Liver (tissue), 9 donors: ENCODE data around the gene HDAC10. TPM values are rescaled to one million over a fixed set of nuclear protein-coding genes. Genes with fewer than 3 reads are reported as not detected.

Experiments
- DNase-seq: peaks from one replicate; pipeline ENCODE4 v3.0.0-alpha.2; 2017; ENCODE audit warnings: low spot score
- H3K27ac ChIP-seq, 2 donors: one replicate each; pipeline ENCODE4 v1.7.0; 2013; ENCODE audit warnings: inconsistent platforms in 2 of 2, low read length in 2 of 2, control low read depth in 1 of 2, low read depth in 1 of 2, mild to moderate bottlenecking in 1 of 2
- H3K27me3 ChIP-seq, 4 donors: one replicate each; pipeline versions ENCODE4 v1.6.1 to v1.7.0; 2013; ENCODE audit warnings: low read length in 3 of 4, inconsistent platforms in 1 of 4, mild to moderate bottlenecking in 1 of 4, moderate library complexity in 1 of 4; ENCODE audit not compliant: control insufficient read depth in 4 of 4, insufficient read depth in 4 of 4
- H3K36me3 ChIP-seq, 4 donors: one replicate each; pipeline versions ENCODE4 v1.6.1 to v1.7.0; 2013; ENCODE audit warnings: low read length in 3 of 4, mild to moderate bottlenecking in 3 of 4, low read depth in 1 of 4, moderate library complexity in 1 of 4; ENCODE audit not compliant: control insufficient read depth in 4 of 4, insufficient read depth in 3 of 4
- H3K4me1 ChIP-seq, 4 donors: one replicate each; pipeline versions ENCODE4 v1.6.1 to v1.7.0; 2013; ENCODE audit warnings: low read length in 3 of 4, mild to moderate bottlenecking in 3 of 4, moderate library complexity in 1 of 4; ENCODE audit not compliant: control insufficient read depth in 4 of 4, insufficient read depth in 4 of 4
- H3K4me3 ChIP-seq, 3 donors: one replicate each; pipeline versions ENCODE4 v1.6.1 to v1.7.0; 2013; ENCODE audit warnings: low read length in 3 of 3, control low read depth in 1 of 3, low read depth in 1 of 3, mild to moderate bottlenecking in 1 of 3
- H3K9ac ChIP-seq, 2 donors: one replicate each; pipeline ENCODE4 v1.7.0; 2013; ENCODE audit warnings: low read length in 2 of 2, mild to moderate bottlenecking in 2 of 2, moderate library complexity in 2 of 2, control low read depth in 1 of 2, low read depth in 1 of 2
- H3K9me3 ChIP-seq, 4 donors: one replicate each; pipeline versions ENCODE4 v1.6.1 to v1.7.0; 2013; ENCODE audit warnings: low read length in 3 of 4; ENCODE audit not compliant: control insufficient read depth in 4 of 4
- EGR1 ChIP-seq, 2 donors: IDR thresholded peaks; 2 replicates each; pipeline ENCODE4 v1.6.1; 2016 to 2018; ENCODE audit warnings: antibody characterized with exemption in 2 of 2, low read depth in 2 of 2
- FOXA2 ChIP-seq: IDR thresholded peaks from 2 replicates; pipeline ENCODE4 v1.6.1; 2016; ENCODE audit warnings: antibody characterized with exemption
- GABPA ChIP-seq, 2 donors: IDR thresholded peaks in 1 of 2; conservative IDR thresholded peaks in 1 of 2; 2 replicates each; pipeline ENCODE4 v1.6.1; 2016; ENCODE audit warnings: antibody characterized with exemption in 2 of 2, mild to moderate bottlenecking in 1 of 2, moderate library complexity in 1 of 2
- HNF4A ChIP-seq, 2 donors: conservative IDR thresholded peaks; 2 replicates each; pipeline ENCODE4 v1.6.1; 2016; ENCODE audit warnings: antibody characterized with exemption in 2 of 2, mild to moderate bottlenecking in 2 of 2
- JUND ChIP-seq, 2 donors: IDR thresholded peaks; 2 replicates each; pipeline ENCODE4 v1.6.1; 2016; ENCODE audit warnings: antibody characterized with exemption in 2 of 2
- NR2F2 ChIP-seq: IDR thresholded peaks from 2 replicates; pipeline ENCODE4 v1.6.1; 2016; ENCODE audit warnings: antibody characterized with exemption
- RAD21 ChIP-seq, 2 donors: IDR thresholded peaks; 2 replicates each; pipeline ENCODE4 v1.6.1; 2016; ENCODE audit warnings: antibody characterized with exemption in 2 of 2, mild to moderate bottlenecking in 2 of 2
- REST ChIP-seq: IDR thresholded peaks from 2 replicates; pipeline ENCODE4 v1.6.1; 2016; ENCODE audit warnings: antibody characterized with exemption, mild to moderate bottlenecking
- RXRA ChIP-seq, 2 donors: IDR thresholded peaks; 2 replicates each; pipeline ENCODE4 v1.6.1; 2017 to 2018; ENCODE audit warnings: antibody characterized with exemption in 2 of 2, mild to moderate bottlenecking in 1 of 2
- TAF1 ChIP-seq: conservative IDR thresholded peaks from 2 replicates; pipeline ENCODE4 v1.6.1; 2016; ENCODE audit warnings: antibody characterized with exemption, mild to moderate bottlenecking
- YY1 ChIP-seq: IDR thresholded peaks from 2 replicates; pipeline ENCODE4 v1.6.1; 2016; ENCODE audit warnings: antibody characterized with exemption, mild to moderate bottlenecking
- WGBS: extraction: QIAGEN DNeasy Blood & Tissue Kit; methylation state at CpG from one replicate; pipeline ENCODE4 v1.1.7; 2013; 5-methylcytosine and 5-hydroxymethylcytosine counted together
- polyA plus RNA-seq, 2 donors: library from polyadenylated mRNA; stranded (reverse) in 1 of 2; unstranded in 1 of 2; fragments of 200-250 nt in 1 of 2; fragments of >200 nt in 1 of 2; fragmentation: Nextera tagmentation in 1 of 2; extraction: Ambion mirVana in 1 of 2; gene quantifications; one replicate each; pipeline versions ENCODE4 v1.2.1 to v1.2.3, GENCODE V29; 2013 to 2015
- total RNA-seq, 2 donors: library from RNA; depleted of rRNA; stranded (reverse); fragments of >200 nt; gene quantifications; one replicate each; pipeline ENCODE4 v1.2.3, GENCODE V29; 2014
- TF ChIP-seq, protein P1 (sequence below): IDR thresholded peaks from 2 replicates; pipeline ENCODE4 v1.6.1; 2016; ENCODE audit warnings: antibody characterized with exemption
- TF ChIP-seq, protein P2 (sequence below): fragments of 150-350 bp; IDR thresholded peaks from 2 replicates; pipeline ENCODE4 v1.5.1; 2017; ENCODE audit warnings: improper control_type of control experiment, low read depth, low read length; ENCODE audit not compliant: missing input control
- TF ChIP-seq, protein P3 (sequence below): IDR thresholded peaks from 2 replicates; pipeline ENCODE4 v1.6.1; 2016; ENCODE audit warnings: antibody characterized with exemption
- TF ChIP-seq, protein P4 (sequence below): IDR thresholded peaks from 2 replicates; pipeline ENCODE4 v1.6.1; 2016; ENCODE audit warnings: antibody characterized with exemption
- donor health status: healthy.
- donor health status: healthy.
- donor health status: healthy.
- donor health status: healthy.
- donor health status: healthy.

HDAC10 gene
- total and polyA plus RNA-seq, 4 donors = 6.2 to 18.2 (median 13.6) TPM

DNA sequence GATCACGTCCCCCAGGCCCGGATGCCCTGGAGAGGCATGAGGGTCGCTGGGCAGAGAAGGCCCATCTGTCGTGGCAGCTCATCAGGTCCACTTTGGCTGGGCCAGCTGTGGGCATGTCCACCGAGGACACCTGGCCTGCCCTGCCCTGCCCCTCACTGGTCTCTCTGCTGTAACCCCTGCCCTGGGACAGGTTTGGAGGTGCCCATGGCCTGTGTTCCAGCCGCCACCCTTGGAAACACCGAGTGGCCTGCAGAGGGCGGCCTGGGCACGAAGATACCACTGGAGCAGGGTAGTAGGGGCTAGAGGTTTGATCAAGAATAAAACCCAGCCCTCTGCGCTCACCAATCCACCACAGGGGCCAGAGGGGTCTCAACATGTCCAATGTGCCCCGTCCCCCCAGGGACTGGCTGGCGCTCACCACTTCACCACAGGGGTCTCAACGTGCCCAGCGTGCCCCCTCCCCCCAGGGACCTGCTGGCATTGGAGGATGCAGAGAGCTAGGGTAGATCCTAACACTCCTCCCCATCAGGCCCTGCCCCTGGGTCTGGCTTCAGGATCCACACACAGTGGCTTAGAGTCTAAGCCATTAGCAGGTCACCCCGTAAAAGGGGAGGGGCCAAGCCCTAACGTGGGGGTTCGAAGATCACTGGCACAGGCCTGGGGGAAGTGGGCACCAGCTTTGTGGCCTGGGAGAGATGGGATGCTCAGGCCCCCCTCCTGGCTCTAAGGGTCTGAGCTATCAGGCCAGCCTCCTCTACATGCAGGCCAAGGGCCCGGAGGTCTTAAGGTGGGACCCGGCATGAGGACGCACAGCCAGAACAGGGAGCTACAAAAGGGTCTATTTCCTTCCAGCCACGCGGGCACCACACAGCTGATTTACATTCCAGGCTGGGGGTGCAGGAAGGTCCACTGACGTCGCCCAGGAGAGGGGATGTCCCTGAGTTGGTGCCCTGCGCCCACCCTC lies 1.3 kb upstream of the HDAC10 start:
- H3K36me3 ChIP-seq = peaks cover 0 to 1% (median 0%) of the 10 kb centered on the region in 4 donors
- no peaks in the 10 kb centered on the region for H3K9me3 ChIP-seq
- no peak overlapping the region for H3K27ac ChIP-seq
- no peak overlapping the region for H3K4me3 ChIP-seq
- peaks cover 10 to 44% (median 24%) of the 10 kb centered on the region in 4 donors for H3K4me1 ChIP-seq
- peak; percentile 61 for DNase-seq
- H3K27me3 ChIP-seq = no peaks in the 10 kb centered on the region
- TF ChIP-seq, protein P1, sequence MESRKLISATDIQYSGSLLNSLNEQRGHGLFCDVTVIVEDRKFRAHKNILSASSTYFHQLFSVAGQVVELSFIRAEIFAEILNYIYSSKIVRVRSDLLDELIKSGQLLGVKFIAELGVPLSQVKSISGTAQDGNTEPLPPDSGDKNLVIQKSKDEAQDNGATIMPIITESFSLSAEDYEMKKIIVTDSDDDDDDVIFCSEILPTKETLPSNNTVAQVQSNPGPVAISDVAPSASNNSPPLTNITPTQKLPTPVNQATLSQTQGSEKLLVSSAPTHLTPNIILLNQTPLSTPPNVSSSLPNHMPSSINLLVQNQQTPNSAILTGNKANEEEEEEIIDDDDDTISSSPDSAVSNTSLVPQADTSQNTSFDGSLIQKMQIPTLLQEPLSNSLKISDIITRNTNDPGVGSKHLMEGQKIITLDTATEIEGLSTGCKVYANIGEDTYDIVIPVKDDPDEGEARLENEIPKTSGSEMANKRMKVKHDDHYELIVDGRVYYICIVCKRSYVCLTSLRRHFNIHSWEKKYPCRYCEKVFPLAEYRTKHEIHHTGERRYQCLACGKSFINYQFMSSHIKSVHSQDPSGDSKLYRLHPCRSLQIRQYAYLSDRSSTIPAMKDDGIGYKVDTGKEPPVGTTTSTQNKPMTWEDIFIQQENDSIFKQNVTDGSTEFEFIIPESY = no peak
- TF ChIP-seq RAD21 (IDR thresholded peaks at IDR 0.05) = peak; percentile 84 to 85
- TF ChIP-seq, protein P2, sequence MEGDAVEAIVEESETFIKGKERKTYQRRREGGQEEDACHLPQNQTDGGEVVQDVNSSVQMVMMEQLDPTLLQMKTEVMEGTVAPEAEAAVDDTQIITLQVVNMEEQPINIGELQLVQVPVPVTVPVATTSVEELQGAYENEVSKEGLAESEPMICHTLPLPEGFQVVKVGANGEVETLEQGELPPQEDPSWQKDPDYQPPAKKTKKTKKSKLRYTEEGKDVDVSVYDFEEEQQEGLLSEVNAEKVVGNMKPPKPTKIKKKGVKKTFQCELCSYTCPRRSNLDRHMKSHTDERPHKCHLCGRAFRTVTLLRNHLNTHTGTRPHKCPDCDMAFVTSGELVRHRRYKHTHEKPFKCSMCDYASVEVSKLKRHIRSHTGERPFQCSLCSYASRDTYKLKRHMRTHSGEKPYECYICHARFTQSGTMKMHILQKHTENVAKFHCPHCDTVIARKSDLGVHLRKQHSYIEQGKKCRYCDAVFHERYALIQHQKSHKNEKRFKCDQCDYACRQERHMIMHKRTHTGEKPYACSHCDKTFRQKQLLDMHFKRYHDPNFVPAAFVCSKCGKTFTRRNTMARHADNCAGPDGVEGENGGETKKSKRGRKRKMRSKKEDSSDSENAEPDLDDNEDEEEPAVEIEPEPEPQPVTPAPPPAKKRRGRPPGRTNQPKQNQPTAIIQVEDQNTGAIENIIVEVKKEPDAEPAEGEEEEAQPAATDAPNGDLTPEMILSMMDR = peak; percentile 66
- WGBS = 50% methylated on average over 25 of the region's 25 CpGs
- no peak overlapping the region for H3K9ac ChIP-seq

GRCh38 chr22:50251477-50252081 lies 514 bp upstream of the HDAC10 start:
- no peak for DNase-seq
- H3K27ac ChIP-seq = peak overlapping the region; percentile 29 to 38
- peak overlapping the region in 2 of 3 donors; percentile 73 to 83 for H3K4me3 ChIP-seq
- WGBS = 20% methylated on average over 36 of the region's 36 CpGs
- H3K27me3 ChIP-seq = no peaks in the 10 kb centered on the region
- H3K4me1 ChIP-seq = peaks cover 10 to 39% (median 24%) of the 10 kb centered on the region in 4 donors
- no peak for TF ChIP-seq YY1
- TF ChIP-seq EGR1 (IDR thresholded peaks at IDR 0.05; ENCODE audit: low read depth in 2 of 2) = no peak
- TF ChIP-seq JUND (IDR thresholded peaks at IDR 0.05) = no peak
- TF ChIP-seq, protein P3, sequence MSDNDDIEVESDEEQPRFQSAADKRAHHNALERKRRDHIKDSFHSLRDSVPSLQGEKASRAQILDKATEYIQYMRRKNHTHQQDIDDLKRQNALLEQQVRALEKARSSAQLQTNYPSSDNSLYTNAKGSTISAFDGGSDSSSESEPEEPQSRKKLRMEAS = no peak
- no peak for TF ChIP-seq RXRA (IDR thresholded peaks at IDR 0.05)
- no peak for TF ChIP-seq NR2F2
- no peak for TF ChIP-seq TAF1
- TF ChIP-seq RAD21 (IDR thresholded peaks at IDR 0.05) = no peak
- TF ChIP-seq GABPA (IDR thresholded peaks at IDR 0.05 in 1 of 2, conservative IDR thresholded peaks at IDR 0.05 in 1 of 2) = no peak
- TF ChIP-seq HNF4A (conservative IDR thresholded peaks at IDR 0.05) = no peak
- no peak for TF ChIP-seq FOXA2
- TF ChIP-seq REST = no peak
- TF ChIP-seq, protein P1 = no peak
- TF ChIP-seq, protein P4, sequence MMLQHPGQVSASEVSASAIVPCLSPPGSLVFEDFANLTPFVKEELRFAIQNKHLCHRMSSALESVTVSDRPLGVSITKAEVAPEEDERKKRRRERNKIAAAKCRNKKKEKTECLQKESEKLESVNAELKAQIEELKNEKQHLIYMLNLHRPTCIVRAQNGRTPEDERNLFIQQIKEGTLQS = no peak
- no peaks in the 10 kb centered on the region for H3K9me3 ChIP-seq
- no peak overlapping the region for H3K9ac ChIP-seq
- peaks cover 0 to 1% (median under 1%) of the 10 kb centered on the region in 4 donors for H3K36me3 ChIP-seq
